Tibial nerve (tissue), 4 donors: ENCODE results near the gene SUSD1. TPM values are rescaled to one million over a fixed set of nuclear protein-coding genes. Genes with fewer than 3 reads are reported as not detected.

Experiments used
- DNase-seq, 2 donors: peaks; one replicate each; pipeline ENCODE4 v3.0.0-alpha.2; 2019; ENCODE audit warnings: low spot score in 2 of 2
- H3K27ac ChIP-seq, 4 donors: fragments of 200-600 bp; sonication (generic) in 3 of 4; one replicate each; pipeline ENCODE4 v1.5.1; 2017 to 2019; ENCODE audit warnings: mild to moderate bottlenecking in 1 of 4
- H3K27me3 ChIP-seq, 2 donors: fragments of 200-600 bp; sonication (generic) in 1 of 2; one replicate each; pipeline versions ENCODE4 v1.5.1 to v1.6.0; 2017 to 2019
- H3K36me3 ChIP-seq, 3 donors: fragments of 200-600 bp; sonication (generic); one replicate each; pipeline ENCODE4 v1.5.1; 2018 to 2019
- H3K4me1 ChIP-seq, 4 donors: fragments of 200-600 bp; sonication (generic) in 3 of 4; one replicate each; pipeline ENCODE4 v1.5.1; 2017 to 2019
- H3K4me3 ChIP-seq, 4 donors: fragments of 200-600 bp; sonication (generic) in 3 of 4; one replicate each; pipeline ENCODE4 v1.5.1; 2017 to 2019; ENCODE audit warnings: mild to moderate bottlenecking in 1 of 4, moderate library complexity in 1 of 4
- H3K9me3 ChIP-seq, 4 donors: fragments of 200-600 bp; sonication (generic) in 3 of 4; one replicate each; pipeline ENCODE4 v1.5.1; 2017 to 2019
- EP300 ChIP-seq, 2 donors: sonication (generic); formaldehyde crosslinking; IDR thresholded peaks; one replicate each; pipeline ENCODE4 v1.6.1; 2017; ENCODE audit warnings: antibody characterized with exemption in 2 of 2, mild to moderate bottlenecking in 1 of 2
- POLR2A ChIP-seq, 2 donors: fragments of 450-650 bp; IDR thresholded peaks; one replicate each; pipeline ENCODE4 v1.6.1; 2017; ENCODE audit warnings: antibody characterized with exemption in 2 of 2, mild to moderate bottlenecking in 2 of 2, moderate library complexity in 2 of 2
- WGBS, 2 donors: methylation state at CpG; one replicate each; pipeline ENCODE4 v1.1.5; 2018; 5-methylcytosine and 5-hydroxymethylcytosine counted together
- total RNA-seq, 4 donors: library from RNA; depleted of rRNA; stranded (reverse); fragments of >200 nt; gene quantifications; one replicate each; pipeline ENCODE4 v1.1.0, GENCODE V29; 2016
- TF ChIP-seq, protein P1 (sequence below), 5 experiments: fragments of 200-600 bp in 3 of 5; fragments of 450-650 bp in 2 of 5; sonication (generic) in 3 of 5; IDR thresholded peaks; one replicate each; pipeline ENCODE4 v1.5.1; 2016 to 2019; ENCODE audit warnings: antibody characterized with exemption in 5 of 5, mild to moderate bottlenecking in 3 of 5, moderate library complexity in 2 of 5

The SUSD1 gene
- total RNA-seq, 4 donors from 2014 or later: 6.9 to 19.8 (median 11.5) TPM

DNA sequence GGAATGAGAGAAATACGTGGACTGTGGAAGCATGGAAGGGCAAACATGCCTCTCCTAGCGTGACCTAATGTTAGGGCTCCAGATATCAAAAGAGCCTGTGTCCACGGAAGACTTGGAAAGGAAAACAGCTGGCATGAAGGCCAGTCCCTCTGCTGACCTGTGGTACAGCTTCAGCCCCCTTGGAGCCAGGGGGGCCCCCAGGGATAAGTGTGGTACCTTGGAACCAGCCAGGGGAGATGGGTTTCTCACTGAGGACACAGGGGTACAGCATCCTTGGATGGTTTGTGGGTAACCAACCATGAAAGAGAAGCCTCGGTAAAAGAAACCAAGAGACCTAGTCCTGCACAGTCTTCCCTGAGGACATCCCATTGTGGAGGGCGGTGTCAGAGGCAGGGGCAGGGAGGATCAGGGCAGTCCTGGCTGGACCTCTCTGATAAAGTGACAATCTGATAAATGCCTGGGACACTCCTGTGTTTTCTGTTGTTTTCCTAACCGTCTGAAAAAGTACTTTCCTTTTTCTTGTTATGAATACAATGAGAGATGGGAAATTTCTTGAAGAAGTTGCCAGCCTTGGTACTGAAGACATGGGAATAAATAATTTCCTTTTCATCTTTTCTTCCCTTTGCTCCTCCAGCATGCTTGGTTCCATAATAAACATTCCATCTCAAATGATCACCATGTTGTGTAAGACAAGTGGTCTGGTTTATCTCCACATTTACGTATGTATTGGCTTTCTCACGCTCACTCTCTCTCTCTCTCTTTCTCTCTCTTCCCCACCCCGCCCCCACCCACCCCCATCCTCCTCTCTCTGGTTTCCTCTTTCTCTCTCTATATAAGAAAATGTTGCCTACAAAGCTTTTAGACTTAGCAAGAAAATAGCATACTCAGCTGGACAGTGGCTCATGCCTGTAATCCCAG, 102.1 kb downstream of the SUSD1 start:
- Histone ChIP-seq H3K27ac (peak overlapping the region in 3 of 4 donors; percentile 35 to 76 (median 70)), H3K36me3 (no peaks in the 10 kb centered on the region), H3K9me3 (no peaks in the 10 kb centered on the region), H3K27me3 (no peaks in the 10 kb centered on the region), H3K4me1 (peaks cover 0 to 53% (median 24%) of the 10 kb centered on the region in 4 donors), H3K4me3 (no peak overlapping the region)
- TF ChIP-seq, protein P1, sequence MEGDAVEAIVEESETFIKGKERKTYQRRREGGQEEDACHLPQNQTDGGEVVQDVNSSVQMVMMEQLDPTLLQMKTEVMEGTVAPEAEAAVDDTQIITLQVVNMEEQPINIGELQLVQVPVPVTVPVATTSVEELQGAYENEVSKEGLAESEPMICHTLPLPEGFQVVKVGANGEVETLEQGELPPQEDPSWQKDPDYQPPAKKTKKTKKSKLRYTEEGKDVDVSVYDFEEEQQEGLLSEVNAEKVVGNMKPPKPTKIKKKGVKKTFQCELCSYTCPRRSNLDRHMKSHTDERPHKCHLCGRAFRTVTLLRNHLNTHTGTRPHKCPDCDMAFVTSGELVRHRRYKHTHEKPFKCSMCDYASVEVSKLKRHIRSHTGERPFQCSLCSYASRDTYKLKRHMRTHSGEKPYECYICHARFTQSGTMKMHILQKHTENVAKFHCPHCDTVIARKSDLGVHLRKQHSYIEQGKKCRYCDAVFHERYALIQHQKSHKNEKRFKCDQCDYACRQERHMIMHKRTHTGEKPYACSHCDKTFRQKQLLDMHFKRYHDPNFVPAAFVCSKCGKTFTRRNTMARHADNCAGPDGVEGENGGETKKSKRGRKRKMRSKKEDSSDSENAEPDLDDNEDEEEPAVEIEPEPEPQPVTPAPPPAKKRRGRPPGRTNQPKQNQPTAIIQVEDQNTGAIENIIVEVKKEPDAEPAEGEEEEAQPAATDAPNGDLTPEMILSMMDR (IDR thresholded peaks at IDR 0.05): no peak
- TF ChIP-seq POLR2A (IDR thresholded peaks at IDR 0.05) (no peak), EP300 (IDR thresholded peaks at IDR 0.05) (no peak)
- WGBS, 2 donors: 64 to 66% methylated on average over 9 of the region's 9 CpGs
- DNase-seq: no peak

DNA sequence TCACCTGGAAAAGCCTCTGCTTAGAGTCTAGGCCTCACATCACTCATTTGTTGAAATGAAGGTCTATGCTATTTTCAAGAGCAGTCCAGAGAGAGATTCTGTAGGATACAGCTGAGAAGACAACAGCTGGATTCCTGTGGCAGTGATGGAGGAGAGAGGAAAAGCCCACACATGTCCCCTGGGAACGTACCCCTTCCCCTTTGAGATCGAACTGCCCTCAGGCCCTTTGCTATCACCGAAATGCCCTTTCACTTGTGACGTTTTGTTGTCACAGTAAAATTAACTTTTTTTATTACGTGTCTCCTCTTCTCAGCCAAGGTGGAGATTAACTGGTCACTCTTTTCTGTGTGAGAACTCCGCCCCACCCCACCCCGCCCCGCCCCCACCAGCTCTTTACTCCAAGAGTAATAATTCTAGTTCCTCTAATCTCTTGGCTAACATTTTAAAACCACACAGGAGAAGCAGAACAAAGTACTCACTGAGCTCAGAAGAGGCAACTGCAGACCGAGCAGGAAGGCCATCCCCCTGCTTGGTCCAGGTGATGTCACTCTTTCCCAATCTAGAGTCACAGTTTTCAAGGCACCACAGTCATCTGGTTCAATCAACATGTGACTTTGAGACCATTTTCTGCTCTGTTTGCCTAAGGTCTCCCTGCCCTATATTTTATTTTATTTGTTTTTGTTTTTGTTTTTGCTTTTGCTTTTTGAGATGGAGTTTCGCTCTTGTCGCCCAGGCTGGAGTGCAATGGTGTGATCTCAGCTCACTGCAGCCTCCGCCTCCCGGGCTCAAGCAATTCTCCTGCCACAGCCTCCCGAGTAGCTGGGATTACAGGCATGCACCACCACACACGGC, 105.6 kb downstream of the SUSD1 start:
- no peak for DNase-seq
- TF ChIP-seq, protein P1 (IDR thresholded peaks at IDR 0.05): no peak
- TF ChIP-seq EP300 (IDR thresholded peaks at IDR 0.05): peak in 1 of 2 donors; percentile 30
- Histone ChIP-seq H3K4me1 (peaks cover 0 to 42% (median 21%) of the 10 kb centered on the region in 4 donors), H3K9me3 (no peaks in the 10 kb centered on the region), H3K27me3 (no peaks in the 10 kb centered on the region), H3K36me3 (peaks cover 0 to 4% (median 0%) of the 10 kb centered on the region in 3 donors), H3K4me3 (no peak overlapping the region), H3K27ac (peak overlapping the region in 3 of 4 donors; percentile 42 to 64 (median 48))
- 72 to 77% methylated on average over 15 of the region's 15 CpGs for WGBS, 2 donors

DNA sequence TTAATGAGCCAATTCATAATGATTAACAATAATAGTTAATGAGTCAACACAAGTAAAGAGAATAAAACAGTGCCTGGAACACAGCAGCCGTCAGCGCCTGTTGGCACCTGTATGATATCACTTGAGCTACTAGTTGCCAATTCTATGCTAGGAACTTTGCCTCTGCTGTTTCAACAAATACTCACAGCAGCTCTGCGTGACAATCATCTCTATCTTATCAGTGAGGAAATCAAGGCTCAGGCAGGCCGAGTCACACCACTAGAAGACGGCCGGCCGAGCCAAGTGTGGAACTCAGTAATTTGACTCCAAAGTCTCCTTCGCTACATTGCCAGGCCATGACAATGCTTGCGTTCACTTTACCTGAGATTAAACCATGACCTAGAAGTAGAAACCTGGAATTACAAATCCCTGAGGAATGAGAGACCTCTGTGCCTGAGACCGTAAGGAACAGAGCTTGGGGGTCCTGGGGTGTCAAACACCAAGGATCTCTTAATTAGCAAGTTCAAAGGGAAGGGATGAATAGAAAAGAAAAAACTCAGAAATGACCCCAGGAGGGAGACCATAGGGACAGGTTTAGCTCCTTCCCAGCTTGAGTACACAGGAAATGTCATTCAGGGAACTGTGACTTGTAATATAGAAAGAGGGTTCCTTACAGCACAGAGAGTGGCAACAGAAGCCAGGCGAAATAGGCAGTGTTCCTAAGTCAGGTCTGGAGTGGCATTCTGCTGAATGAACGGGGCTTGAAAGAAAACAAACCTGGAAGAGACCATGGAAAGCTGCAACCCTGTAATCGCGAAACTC, 109.1 kb downstream of the SUSD1 start:
- no peak for TF ChIP-seq EP300 (IDR thresholded peaks at IDR 0.05)
- no peak for TF ChIP-seq POLR2A (IDR thresholded peaks at IDR 0.05)
- TF ChIP-seq, protein P1 (IDR thresholded peaks at IDR 0.05): no peak
- DNase-seq: no peak
- no peak overlapping the region for H3K4me3 ChIP-seq
- H3K27me3 ChIP-seq: no peaks in the 10 kb centered on the region
- H3K36me3 ChIP-seq: peaks cover 0 to 4% (median 0%) of the 10 kb centered on the region in 3 donors
- H3K27ac ChIP-seq: peak overlapping the region in 1 of 4 donors; percentile 62
- H3K4me1 ChIP-seq: peaks cover 0 to 41% (median 13%) of the 10 kb centered on the region in 4 donors
- peaks cover 0 to 3% (median 0%) of the 10 kb centered on the region in 4 donors for H3K9me3 ChIP-seq
- 77 to 86% methylated on average over 14 of the region's 14 CpGs for WGBS, 2 donors

DNA sequence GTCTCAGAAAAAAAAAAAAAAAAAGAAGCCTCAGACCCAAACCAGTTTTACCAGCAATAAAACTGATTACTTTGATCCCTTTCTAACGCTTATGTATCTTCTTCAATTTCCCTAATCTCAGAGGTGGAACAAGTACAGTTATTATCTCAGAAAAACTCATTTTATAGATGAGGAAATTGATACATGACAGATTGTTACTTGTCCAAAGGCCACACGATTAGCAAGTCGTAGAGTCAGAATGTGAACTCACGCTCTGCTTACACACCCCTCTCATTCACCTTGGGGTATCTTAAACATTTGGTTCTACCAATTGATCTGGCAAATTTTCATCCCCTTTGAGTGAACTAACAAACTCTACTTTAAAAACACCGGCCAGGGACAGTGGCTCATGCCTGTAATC, 110.2 kb downstream of the SUSD1 start:
- H3K9me3 ChIP-seq: peaks cover 0 to 3% (median 0%) of the 10 kb centered on the region in 4 donors
- no peak overlapping the region for H3K4me3 ChIP-seq
- TF ChIP-seq EP300 (IDR thresholded peaks at IDR 0.05): no peak
- TF ChIP-seq, protein P1 (IDR thresholded peaks at IDR 0.05): no peak
- no peak for TF ChIP-seq POLR2A (IDR thresholded peaks at IDR 0.05)
- H3K27ac ChIP-seq: peak overlapping the region in 1 of 4 donors; percentile 41
- 93 to 97% methylated on average over 5 of the region's 5 CpGs for WGBS, 2 donors
- peaks cover 0 to 4% (median 0%) of the 10 kb centered on the region in 3 donors for H3K36me3 ChIP-seq
- peaks cover 0 to 44% (median 17%) of the 10 kb centered on the region in 4 donors for H3K4me1 ChIP-seq
- DNase-seq: no peak
- H3K27me3 ChIP-seq: no peaks in the 10 kb centered on the region
